Measurements from ENCODE around the gene FGF6. TPM values are rescaled to one million over a fixed set of nuclear protein-coding genes. Genes with fewer than 3 reads are reported as not detected.

Gene FGF6
- total and polyA plus RNA-seq, 2 experiments from 2014 or later: not detected

DNA sequence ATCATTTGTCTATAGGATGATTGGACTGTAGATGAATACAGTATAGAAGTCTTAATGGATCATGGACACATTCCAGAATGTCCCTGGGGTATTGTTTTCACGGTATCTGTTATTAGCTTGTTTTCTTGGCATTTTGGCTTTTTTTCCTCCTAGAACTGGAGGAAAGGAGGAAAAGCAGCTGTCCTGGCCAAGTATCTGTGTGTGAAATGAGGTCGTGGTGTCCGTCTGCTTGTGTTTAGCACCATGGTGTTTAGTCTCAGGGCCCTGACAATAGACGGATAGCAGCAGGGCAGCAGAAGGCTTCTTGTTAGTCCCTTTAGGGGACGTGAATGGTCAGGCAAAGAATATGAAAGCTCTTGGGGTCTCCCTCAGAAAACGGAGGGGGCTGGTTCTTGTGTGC is 21.2 kb downstream of the FGF6 start:
- DNase-seq (ENCODE audit: low spot score): no peak
- Histone ChIP-seq H3K9me2 (ENCODE audit: insufficient read depth) (no peaks in the 10 kb centered on the region), H3K27ac (ENCODE audit: low read depth) (no peak overlapping the region), H3K4me1 (ENCODE audit: insufficient read depth) (no peaks in the 10 kb centered on the region), H3K79me2 (replicated peaks; ENCODE audit: insufficient read depth) (no peaks in the 10 kb centered on the region), H3K4me2 (no peak overlapping the region), H3F3A (replicated peaks; ENCODE audit: low read depth) (no peaks in the 10 kb centered on the region), H3K4me3 (no peak overlapping the region), H3K36me3 (ENCODE audit: insufficient read depth) (no peaks in the 10 kb centered on the region), H4K20me1 (replicated peaks; ENCODE audit: insufficient read depth) (no peaks in the 10 kb centered on the region), H2AFZ (peak overlapping the region; percentile 43; the same call in 1 of the 2 replicates), H3K27me3 (ENCODE audit: insufficient read depth) (no peaks in the 10 kb centered on the region)
- no peak overlapping the region for H3K4me3 Mint-ChIP-seq
- TF ChIP-seq, protein P1, sequence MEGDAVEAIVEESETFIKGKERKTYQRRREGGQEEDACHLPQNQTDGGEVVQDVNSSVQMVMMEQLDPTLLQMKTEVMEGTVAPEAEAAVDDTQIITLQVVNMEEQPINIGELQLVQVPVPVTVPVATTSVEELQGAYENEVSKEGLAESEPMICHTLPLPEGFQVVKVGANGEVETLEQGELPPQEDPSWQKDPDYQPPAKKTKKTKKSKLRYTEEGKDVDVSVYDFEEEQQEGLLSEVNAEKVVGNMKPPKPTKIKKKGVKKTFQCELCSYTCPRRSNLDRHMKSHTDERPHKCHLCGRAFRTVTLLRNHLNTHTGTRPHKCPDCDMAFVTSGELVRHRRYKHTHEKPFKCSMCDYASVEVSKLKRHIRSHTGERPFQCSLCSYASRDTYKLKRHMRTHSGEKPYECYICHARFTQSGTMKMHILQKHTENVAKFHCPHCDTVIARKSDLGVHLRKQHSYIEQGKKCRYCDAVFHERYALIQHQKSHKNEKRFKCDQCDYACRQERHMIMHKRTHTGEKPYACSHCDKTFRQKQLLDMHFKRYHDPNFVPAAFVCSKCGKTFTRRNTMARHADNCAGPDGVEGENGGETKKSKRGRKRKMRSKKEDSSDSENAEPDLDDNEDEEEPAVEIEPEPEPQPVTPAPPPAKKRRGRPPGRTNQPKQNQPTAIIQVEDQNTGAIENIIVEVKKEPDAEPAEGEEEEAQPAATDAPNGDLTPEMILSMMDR (conservative IDR thresholded peaks at IDR 0.05; ENCODE audit: low read depth in 2 of 2): no peak
- TF ChIP-seq, protein P2, sequence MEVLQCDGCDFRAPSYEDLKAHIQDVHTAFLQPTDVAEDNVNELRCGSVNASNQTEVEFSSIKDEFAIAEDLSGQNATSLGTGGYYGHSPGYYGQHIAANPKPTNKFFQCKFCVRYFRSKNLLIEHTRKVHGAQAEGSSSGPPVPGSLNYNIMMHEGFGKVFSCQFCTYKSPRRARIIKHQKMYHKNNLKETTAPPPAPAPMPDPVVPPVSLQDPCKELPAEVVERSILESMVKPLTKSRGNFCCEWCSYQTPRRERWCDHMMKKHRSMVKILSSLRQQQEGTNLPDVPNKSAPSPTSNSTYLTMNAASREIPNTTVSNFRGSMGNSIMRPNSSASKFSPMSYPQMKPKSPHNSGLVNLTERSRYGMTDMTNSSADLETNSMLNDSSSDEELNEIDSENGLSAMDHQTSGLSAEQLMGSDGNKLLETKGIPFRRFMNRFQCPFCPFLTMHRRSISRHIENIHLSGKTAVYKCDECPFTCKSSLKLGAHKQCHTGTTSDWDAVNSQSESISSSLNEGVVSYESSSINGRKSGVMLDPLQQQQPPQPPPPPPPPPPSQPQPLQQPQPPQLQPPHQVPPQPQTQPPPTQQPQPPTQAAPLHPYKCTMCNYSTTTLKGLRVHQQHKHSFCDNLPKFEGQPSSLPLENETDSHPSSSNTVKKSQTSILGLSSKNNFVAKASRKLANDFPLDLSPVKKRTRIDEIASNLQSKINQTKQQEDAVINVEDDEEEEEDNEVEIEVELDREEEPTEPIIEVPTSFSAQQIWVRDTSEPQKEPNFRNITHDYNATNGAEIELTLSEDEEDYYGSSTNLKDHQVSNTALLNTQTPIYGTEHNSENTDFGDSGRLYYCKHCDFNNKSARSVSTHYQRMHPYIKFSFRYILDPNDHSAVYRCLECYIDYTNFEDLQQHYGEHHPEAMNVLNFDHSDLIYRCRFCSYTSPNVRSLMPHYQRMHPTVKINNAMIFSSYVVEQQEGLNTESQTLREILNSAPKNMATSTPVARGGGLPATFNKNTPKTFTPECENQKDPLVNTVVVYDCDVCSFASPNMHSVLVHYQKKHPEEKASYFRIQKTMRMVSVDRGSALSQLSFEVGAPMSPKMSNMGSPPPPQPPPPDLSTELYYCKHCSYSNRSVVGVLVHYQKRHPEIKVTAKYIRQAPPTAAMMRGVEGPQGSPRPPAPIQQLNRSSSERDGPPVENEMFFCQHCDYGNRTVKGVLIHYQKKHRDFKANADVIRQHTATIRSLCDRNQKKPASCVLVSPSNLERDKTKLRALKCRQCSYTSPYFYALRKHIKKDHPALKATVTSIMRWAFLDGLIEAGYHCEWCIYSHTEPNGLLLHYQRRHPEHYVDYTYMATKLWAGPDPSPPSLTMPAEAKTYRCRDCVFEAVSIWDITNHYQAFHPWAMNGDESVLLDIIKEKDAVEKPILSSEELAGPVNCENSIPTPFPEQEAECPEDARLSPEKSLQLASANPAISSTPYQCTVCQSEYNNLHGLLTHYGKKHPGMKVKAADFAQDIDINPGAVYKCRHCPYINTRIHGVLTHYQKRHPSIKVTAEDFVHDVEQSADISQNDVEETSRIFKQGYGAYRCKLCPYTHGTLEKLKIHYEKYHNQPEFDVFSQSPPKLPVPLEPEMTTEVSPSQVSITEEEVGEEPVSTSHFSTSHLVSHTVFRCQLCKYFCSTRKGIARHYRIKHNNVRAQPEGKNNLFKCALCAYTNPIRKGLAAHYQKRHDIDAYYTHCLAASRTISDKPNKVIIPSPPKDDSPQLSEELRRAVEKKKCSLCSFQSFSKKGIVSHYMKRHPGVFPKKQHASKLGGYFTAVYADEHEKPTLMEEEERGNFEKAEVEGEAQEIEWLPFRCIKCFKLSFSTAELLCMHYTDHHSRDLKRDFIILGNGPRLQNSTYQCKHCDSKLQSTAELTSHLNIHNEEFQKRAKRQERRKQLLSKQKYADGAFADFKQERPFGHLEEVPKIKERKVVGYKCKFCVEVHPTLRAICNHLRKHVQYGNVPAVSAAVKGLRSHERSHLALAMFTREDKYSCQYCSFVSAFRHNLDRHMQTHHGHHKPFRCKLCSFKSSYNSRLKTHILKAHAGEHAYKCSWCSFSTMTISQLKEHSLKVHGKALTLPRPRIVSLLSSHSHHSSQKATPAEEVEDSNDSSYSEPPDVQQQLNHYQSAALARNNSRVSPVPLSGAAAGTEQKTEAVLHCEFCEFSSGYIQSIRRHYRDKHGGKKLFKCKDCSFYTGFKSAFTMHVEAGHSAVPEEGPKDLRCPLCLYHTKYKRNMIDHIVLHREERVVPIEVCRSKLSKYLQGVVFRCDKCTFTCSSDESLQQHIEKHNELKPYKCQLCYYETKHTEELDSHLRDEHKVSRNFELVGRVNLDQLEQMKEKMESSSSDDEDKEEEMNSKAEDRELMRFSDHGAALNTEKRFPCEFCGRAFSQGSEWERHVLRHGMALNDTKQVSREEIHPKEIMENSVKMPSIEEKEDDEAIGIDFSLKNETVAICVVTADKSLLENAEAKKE (CRISPR knock-in tag; IDR thresholded peaks at IDR 0.05): no peak
- TF ChIP-seq ZNF331 (CRISPR knock-in tag; IDR thresholded peaks at IDR 0.05; ENCODE audit: low read depth): no peak
- TF ChIP-seq EZH2 (IDR thresholded peaks at IDR 0.05; ENCODE audit: low read depth, unreplicated experiment): no peak
- TF ChIP-seq CREB1 (CRISPR knock-in tag; IDR thresholded peaks at IDR 0.05; ENCODE audit: low read depth): no peak
- TF ChIP-seq JUNB (IDR thresholded peaks at IDR 0.05; ENCODE audit: unreplicated experiment): no peak
- no peak for TF ChIP-seq POLR2AphosphoS5 (IDR thresholded peaks at IDR 0.05; ENCODE audit: low read depth)
- TF ChIP-seq ZNF114 (CRISPR knock-in tag; IDR thresholded peaks at IDR 0.05): no peak
- TF ChIP-seq STAT1 (IDR thresholded peaks at IDR 0.05; ENCODE audit: unreplicated experiment): no peak
- TF ChIP-seq, protein P3, sequence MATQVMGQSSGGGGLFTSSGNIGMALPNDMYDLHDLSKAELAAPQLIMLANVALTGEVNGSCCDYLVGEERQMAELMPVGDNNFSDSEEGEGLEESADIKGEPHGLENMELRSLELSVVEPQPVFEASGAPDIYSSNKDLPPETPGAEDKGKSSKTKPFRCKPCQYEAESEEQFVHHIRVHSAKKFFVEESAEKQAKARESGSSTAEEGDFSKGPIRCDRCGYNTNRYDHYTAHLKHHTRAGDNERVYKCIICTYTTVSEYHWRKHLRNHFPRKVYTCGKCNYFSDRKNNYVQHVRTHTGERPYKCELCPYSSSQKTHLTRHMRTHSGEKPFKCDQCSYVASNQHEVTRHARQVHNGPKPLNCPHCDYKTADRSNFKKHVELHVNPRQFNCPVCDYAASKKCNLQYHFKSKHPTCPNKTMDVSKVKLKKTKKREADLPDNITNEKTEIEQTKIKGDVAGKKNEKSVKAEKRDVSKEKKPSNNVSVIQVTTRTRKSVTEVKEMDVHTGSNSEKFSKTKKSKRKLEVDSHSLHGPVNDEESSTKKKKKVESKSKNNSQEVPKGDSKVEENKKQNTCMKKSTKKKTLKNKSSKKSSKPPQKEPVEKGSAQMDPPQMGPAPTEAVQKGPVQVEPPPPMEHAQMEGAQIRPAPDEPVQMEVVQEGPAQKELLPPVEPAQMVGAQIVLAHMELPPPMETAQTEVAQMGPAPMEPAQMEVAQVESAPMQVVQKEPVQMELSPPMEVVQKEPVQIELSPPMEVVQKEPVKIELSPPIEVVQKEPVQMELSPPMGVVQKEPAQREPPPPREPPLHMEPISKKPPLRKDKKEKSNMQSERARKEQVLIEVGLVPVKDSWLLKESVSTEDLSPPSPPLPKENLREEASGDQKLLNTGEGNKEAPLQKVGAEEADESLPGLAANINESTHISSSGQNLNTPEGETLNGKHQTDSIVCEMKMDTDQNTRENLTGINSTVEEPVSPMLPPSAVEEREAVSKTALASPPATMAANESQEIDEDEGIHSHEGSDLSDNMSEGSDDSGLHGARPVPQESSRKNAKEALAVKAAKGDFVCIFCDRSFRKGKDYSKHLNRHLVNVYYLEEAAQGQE (IDR thresholded peaks at IDR 0.05; ENCODE audit: unreplicated experiment): no peak
- no peak for TF ChIP-seq EZH2phosphoT487 (IDR thresholded peaks at IDR 0.05; ENCODE audit: unreplicated experiment)
- TF ChIP-seq, protein P4, sequence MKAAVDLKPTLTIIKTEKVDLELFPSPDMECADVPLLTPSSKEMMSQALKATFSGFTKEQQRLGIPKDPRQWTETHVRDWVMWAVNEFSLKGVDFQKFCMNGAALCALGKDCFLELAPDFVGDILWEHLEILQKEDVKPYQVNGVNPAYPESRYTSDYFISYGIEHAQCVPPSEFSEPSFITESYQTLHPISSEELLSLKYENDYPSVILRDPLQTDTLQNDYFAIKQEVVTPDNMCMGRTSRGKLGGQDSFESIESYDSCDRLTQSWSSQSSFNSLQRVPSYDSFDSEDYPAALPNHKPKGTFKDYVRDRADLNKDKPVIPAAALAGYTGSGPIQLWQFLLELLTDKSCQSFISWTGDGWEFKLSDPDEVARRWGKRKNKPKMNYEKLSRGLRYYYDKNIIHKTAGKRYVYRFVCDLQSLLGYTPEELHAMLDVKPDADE (IDR thresholded peaks at IDR 0.05): no peak
- H3K9me3 Mint-ChIP-seq: no peaks in the 10 kb centered on the region
- peaks cover 2% of the 10 kb centered on the region for H3K27me3 Mint-ChIP-seq (ENCODE audit: insufficient read depth, low read depth, poor library complexity)
- H3K27ac Mint-ChIP-seq: no peak overlapping the region
- H3K4me1 Mint-ChIP-seq: peaks cover 4% of the 10 kb centered on the region; the same call in 2 of the 3 replicates
- no peak for ATAC-seq
- no peaks in the 10 kb centered on the region for H3K36me3 Mint-ChIP-seq (ENCODE audit: low read depth)

Data from GM23338 (cell line).